ENCODE data around the gene PCSK4. TPM values are rescaled to one million over a fixed set of nuclear protein-coding genes. Genes with fewer than 3 reads are reported as not detected.

PCSK4 gene
- total RNA-seq, 1 donor = 1.4 TPM

DNA sequence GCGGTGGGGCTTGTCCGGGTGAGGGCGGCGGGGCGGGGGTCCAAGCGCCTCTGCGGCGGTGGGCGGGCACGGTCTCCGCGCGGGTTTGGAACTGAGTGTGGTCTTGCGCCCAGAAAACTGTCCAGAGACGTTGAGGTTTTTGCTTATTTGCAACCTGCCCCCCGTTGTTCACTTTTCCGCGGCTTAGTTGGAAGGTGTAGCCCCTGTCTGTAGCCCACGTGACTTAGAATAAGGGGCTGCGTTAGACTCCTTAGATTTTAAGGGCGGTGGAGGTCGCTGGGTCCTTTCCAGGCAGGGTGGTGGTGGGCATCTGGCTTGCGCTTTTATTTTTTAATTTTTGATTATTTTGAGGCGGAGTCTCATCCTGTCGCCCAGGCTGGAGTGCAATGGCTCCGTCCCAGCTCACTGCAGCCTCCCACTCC is 51.2 kb downstream of the PCSK4 start:
- Histone ChIP-seq H3K4me2 (ENCODE audit: insufficient read depth, low read length) (peak overlapping the region; percentile 92), H4K20me1 (ENCODE audit: insufficient read depth, low read length) (peaks cover 57% of the 10 kb centered on the region), H3K4me3 (ENCODE audit: insufficient read depth, low read length) (peak overlapping the region; percentile 98), H3K36me3 (ENCODE audit: insufficient read depth, low read length) (peaks cover 49% of the 10 kb centered on the region), H3K27me3 (ENCODE audit: insufficient read depth, low read length) (no peaks in the 10 kb centered on the region), H3K27ac (ENCODE audit: low read depth, low read length) (peak overlapping the region; percentile 91), H3K4me1 (ENCODE audit: insufficient read depth, low read length) (peaks cover 12% of the 10 kb centered on the region), H2AFZ (ENCODE audit: low read length) (no peak overlapping the region), H3K79me2 (ENCODE audit: insufficient read depth, low read length) (peaks cover 40% of the 10 kb centered on the region), H3K9me3 (ENCODE audit: low read depth, low read length) (no peaks in the 10 kb centered on the region)
- TF ChIP-seq CTCF (IDR thresholded peaks at IDR 0.05; ENCODE audit: extremely low read depth, low read depth, low read length) = no peak
- DNase-seq (ENCODE audit: insufficient read length, low spot score, missing footprints) = peak; percentile 88

GRCh38 chr19:1438035-1438932 is 51.9 kb downstream of the PCSK4 start, which contains the start of gene RPS15:
Gene RPS15 (plus strand): TSS chr19:1438396. CDS start chr19:1438426, 30 bp downstream.
- H4K20me1 ChIP-seq (ENCODE audit: insufficient read depth, low read length) = peaks cover 60% of the 10 kb centered on the region
- peaks cover 43% of the 10 kb centered on the region for H3K79me2 ChIP-seq (ENCODE audit: insufficient read depth, low read length)
- H3K36me3 ChIP-seq (ENCODE audit: insufficient read depth, low read length) = peaks cover 52% of the 10 kb centered on the region
- H3K27me3 ChIP-seq (ENCODE audit: insufficient read depth, low read length) = no peaks in the 10 kb centered on the region
- H3K4me1 ChIP-seq (ENCODE audit: insufficient read depth, low read length) = peaks cover 12% of the 10 kb centered on the region
- DNase-seq (ENCODE audit: insufficient read length, low spot score, missing footprints) = peak; percentile 100
- H2AFZ ChIP-seq (ENCODE audit: low read length) = peak within 1 kb of the TSS; percentile 77
- H3K4me2 ChIP-seq (ENCODE audit: insufficient read depth, low read length) = peak within 1 kb of the TSS; percentile 92
- peak within 1 kb of the TSS; percentile 91 for H3K27ac ChIP-seq (ENCODE audit: low read depth, low read length)
- peak; percentile 88 for TF ChIP-seq CTCF (IDR thresholded peaks at IDR 0.05; ENCODE audit: extremely low read depth, low read depth, low read length)
- peak within 1 kb of the TSS; percentile 98 for H3K4me3 ChIP-seq (ENCODE audit: insufficient read depth, low read length)
- H3K9me3 ChIP-seq (ENCODE audit: low read depth, low read length) = no peaks in the 10 kb centered on the region

DNA sequence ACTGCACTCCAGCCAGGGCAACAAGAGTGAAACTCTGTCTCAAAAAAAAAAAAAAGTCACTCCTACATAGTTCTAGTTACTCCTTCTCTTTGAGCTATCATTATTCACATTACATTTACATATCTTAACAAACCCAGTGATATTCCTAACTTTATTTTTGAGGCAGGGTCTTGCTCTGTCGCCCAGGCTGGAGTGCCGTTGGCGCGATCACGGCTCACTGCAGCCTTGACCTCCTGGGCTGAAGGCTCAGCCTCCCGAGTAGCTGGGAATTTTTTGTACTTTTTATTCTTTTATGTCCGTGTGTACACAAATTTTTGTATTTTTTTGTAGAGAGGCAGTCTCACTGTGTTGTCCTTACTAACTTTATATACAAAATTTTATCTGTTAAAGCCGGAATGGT is 52.5 kb downstream of the PCSK4 start:
- peak overlapping the region; percentile 60 for H3K27ac ChIP-seq (ENCODE audit: low read depth, low read length)
- no peaks in the 10 kb centered on the region for H3K9me3 ChIP-seq (ENCODE audit: low read depth, low read length)
- peak overlapping the region; percentile 72 for H3K4me2 ChIP-seq (ENCODE audit: insufficient read depth, low read length)
- peaks cover 12% of the 10 kb centered on the region for H3K4me1 ChIP-seq (ENCODE audit: insufficient read depth, low read length)
- H3K36me3 ChIP-seq (ENCODE audit: insufficient read depth, low read length) = peaks cover 51% of the 10 kb centered on the region
- peak overlapping the region; percentile 98 for H3K4me3 ChIP-seq (ENCODE audit: insufficient read depth, low read length)
- no peak for DNase-seq (ENCODE audit: insufficient read length, low spot score, missing footprints)
- H2AFZ ChIP-seq (ENCODE audit: low read length) = peak overlapping the region; percentile 77
- peaks cover 54% of the 10 kb centered on the region for H4K20me1 ChIP-seq (ENCODE audit: insufficient read depth, low read length)
- peaks cover 48% of the 10 kb centered on the region for H3K79me2 ChIP-seq (ENCODE audit: insufficient read depth, low read length)
- H3K27me3 ChIP-seq (ENCODE audit: insufficient read depth, low read length) = no peaks in the 10 kb centered on the region
- no peak for TF ChIP-seq CTCF (IDR thresholded peaks at IDR 0.05; ENCODE audit: extremely low read depth, low read depth, low read length)

GRCh38 chr19:1435378-1435989 is 54.7 kb downstream of the PCSK4 start:
- no peaks in the 10 kb centered on the region for H3K9me3 ChIP-seq (ENCODE audit: low read depth, low read length)
- no peak for TF ChIP-seq CTCF (IDR thresholded peaks at IDR 0.05; ENCODE audit: extremely low read depth, low read depth, low read length)
- no peak overlapping the region for H3K27ac ChIP-seq (ENCODE audit: low read depth, low read length)
- no peak for DNase-seq (ENCODE audit: insufficient read length, low spot score, missing footprints)
- H3K27me3 ChIP-seq (ENCODE audit: insufficient read depth, low read length) = no peaks in the 10 kb centered on the region
- H3K4me2 ChIP-seq (ENCODE audit: insufficient read depth, low read length) = no peak overlapping the region
- H3K4me3 ChIP-seq (ENCODE audit: insufficient read depth, low read length) = no peak overlapping the region
- H4K20me1 ChIP-seq (ENCODE audit: insufficient read depth, low read length) = peaks cover 37% of the 10 kb centered on the region
- peaks cover 12% of the 10 kb centered on the region for H3K4me1 ChIP-seq (ENCODE audit: insufficient read depth, low read length)
- H3K36me3 ChIP-seq (ENCODE audit: insufficient read depth, low read length) = peaks cover 41% of the 10 kb centered on the region
- peaks cover 40% of the 10 kb centered on the region for H3K79me2 ChIP-seq (ENCODE audit: insufficient read depth, low read length)
- no peak overlapping the region for H2AFZ ChIP-seq (ENCODE audit: low read length)
